ENCODE results near the gene POLR2J.

DNA sequence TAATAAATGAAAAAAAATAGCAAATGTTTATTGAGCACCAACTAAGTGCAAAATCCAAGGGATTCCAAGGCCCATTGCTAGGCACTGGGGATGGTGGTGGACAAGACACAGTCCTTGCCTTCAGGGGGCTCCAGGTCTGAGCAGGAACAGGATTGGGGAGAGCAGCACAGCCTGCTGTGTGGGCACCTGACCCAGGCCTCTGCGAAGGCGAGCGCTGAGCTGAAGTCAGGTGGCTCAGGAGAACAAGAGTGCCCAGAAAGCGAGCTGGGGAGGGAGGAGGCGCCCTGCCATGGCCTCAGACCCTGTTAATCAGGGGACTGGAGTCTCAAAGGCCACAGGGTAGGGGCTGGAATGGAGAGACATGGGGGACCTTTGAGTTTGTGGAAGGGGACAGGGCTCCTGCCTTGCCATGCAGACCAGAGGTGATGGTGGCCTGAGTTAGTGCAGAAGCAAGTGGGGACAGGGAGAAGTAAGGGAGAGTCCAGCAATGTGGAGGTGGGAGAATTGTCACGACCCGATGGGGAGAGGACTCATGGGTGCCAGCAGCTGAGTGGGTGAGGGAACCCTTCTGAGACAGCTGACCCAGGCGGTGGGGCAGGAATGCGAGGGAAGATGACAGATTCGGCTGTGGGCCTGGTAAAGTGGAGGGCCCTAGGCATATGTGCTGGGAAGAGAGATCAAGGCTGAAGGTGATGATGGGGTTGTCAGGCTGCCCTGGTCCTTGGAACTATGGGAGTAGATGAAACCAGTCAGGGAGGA lies 49.4 kb downstream of the POLR2J start:
- TF ChIP-seq CTCF (conservative IDR thresholded peaks at IDR 0.05; ENCODE audit: low read length) (no peak), EZH2phosphoT487 (IDR thresholded peaks at IDR 0.05; ENCODE audit: borderline replicate concordance, low read depth, low read length) (no peak)

Measured in OCI-LY7 (cell line).